Lower leg skin (tissue), 4 donors: ENCODE measurements around the gene VEGFB. TPM values are rescaled to one million over a fixed set of nuclear protein-coding genes. Genes with fewer than 3 reads are reported as not detected.

Experiments used
- DNase-seq, 2 donors: peaks; one replicate each; pipeline ENCODE4 v3.0.0-alpha.2; 2019; ENCODE audit warnings: low spot score in 2 of 2
- H3K4me3 ChIP-seq: fragments of 200-600 bp; sonication (generic); 2 replicates; pipeline ENCODE4 v1.5.1; 2017; ENCODE audit warnings: mild to moderate bottlenecking, low read depth; ENCODE audit not compliant: poor library complexity, severe bottlenecking
- POLR2A ChIP-seq, 2 donors: fragments of 450-650 bp; IDR thresholded peaks; one replicate each; pipeline ENCODE4 v1.6.1; 2016 to 2017; ENCODE audit warnings: antibody characterized with exemption in 2 of 2, mild to moderate bottlenecking in 1 of 2, moderate library complexity in 1 of 2
- WGBS, 2 donors: methylation state at CpG; one replicate each; pipeline ENCODE4 v1.1.5; 2018; 5-methylcytosine and 5-hydroxymethylcytosine counted together
- intact Hi-C: fragments of 100-400 bp; cut with DNase I; formaldehyde crosslinking; loops from one replicate; pipeline ENCODE4 v1.15.0; 2023; ENCODE audit warnings: low total_unique reads
- total RNA-seq, 4 donors: library from RNA; depleted of rRNA; stranded (reverse); fragments of >200 nt; gene quantifications; one replicate each; pipeline ENCODE4 v1.1.0, GENCODE V29; 2016
- TF ChIP-seq, protein P1 (sequence below), 3 donors: fragments of 450-650 bp; IDR thresholded peaks; one replicate each; pipeline ENCODE4 v1.5.1; 2016; ENCODE audit warnings: antibody characterized with exemption in 3 of 3, mild to moderate bottlenecking in 3 of 3, moderate library complexity in 2 of 3

VEGFB gene, protein sequence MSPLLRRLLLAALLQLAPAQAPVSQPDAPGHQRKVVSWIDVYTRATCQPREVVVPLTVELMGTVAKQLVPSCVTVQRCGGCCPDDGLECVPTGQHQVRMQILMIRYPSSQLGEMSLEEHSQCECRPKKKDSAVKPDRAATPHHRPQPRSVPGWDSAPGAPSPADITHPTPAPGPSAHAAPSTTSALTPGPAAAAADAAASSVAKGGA
- total RNA-seq: 10 to 100 TPM; 45.9 to 71.2 (median 65.6) TPM

DNA sequence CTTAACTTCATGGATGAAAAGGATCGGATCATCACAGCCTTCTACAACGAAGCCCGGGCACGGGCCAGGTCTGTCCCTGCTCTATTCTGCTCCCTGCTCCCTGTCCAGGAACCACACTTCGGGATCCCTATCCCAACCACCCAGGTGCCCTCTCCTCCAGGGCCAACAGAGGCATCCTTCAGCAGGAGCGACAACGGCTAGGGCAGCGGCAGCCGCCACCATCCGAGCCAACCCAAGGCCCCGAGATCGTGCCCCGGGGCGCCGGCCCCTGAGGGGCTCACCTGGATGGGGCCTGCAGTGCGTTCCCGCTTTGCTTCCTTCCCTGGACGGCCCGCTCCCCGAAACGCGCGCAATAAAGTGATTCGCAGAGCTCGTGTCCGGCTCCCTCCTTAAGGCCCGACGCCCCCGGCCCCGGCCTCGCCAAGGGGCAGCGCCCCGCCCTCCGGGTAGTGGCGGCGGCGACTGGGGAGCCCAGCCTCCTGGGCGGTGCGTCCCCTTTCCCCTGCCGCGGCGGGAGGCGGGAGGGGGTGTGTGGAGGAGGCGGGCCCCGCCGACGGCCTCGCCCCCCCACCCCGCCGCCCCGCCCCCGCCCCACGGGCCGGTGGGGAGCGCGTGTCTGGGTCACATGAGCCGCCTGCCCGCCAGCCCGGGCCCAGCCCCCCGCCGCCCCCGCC, at the start of gene VEGFB:
TSS of gene VEGFB (plus strand) at position 672 of the 674 bp plus-strand sequence. CDS start 250 bp downstream, outside the sequence.
- 3 to 5% methylated on average over 11 to 42 of the region's 62 CpGs for WGBS, 2 donors
- H3K4me3 ChIP-seq: peak within 1 kb of the TSS; percentile 44
- TF ChIP-seq, protein P1, sequence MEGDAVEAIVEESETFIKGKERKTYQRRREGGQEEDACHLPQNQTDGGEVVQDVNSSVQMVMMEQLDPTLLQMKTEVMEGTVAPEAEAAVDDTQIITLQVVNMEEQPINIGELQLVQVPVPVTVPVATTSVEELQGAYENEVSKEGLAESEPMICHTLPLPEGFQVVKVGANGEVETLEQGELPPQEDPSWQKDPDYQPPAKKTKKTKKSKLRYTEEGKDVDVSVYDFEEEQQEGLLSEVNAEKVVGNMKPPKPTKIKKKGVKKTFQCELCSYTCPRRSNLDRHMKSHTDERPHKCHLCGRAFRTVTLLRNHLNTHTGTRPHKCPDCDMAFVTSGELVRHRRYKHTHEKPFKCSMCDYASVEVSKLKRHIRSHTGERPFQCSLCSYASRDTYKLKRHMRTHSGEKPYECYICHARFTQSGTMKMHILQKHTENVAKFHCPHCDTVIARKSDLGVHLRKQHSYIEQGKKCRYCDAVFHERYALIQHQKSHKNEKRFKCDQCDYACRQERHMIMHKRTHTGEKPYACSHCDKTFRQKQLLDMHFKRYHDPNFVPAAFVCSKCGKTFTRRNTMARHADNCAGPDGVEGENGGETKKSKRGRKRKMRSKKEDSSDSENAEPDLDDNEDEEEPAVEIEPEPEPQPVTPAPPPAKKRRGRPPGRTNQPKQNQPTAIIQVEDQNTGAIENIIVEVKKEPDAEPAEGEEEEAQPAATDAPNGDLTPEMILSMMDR (IDR thresholded peaks at IDR 0.05): no peak
- TF ChIP-seq POLR2A (IDR thresholded peaks at IDR 0.05): no peak
- peak in 1 of 2 donors; percentile 94 for DNase-seq
- intact Hi-C loops: no loop called here

DNA sequence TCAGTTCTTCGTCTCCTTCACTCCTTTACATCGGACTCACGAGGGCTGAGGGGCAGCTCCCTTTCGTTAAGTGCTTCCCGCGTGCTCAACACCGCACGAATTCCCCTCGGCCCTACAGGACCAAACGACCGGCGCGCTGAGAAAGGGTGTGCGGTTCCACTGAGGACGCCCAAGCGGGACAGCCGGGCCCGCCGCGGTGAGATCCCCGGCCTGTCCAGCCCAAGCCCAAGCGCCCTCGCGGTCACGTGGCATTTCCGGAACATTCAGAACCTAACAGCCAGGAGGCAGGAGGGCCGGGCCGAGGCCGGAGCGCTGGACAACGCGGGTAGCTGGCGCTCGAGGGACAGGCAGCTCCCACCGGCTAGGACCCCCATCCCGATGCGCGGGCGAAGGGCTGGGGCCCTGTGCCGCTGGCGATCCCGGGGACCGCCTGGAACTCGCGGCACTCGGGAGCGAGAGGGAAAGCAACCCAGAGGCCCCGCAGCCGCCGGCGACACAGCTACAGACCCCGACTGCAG, 49.1 kb upstream of the VEGFB start:
- peak in 1 of 2 donors; percentile 85 for TF ChIP-seq POLR2A (IDR thresholded peaks at IDR 0.05)
- TF ChIP-seq, protein P1 (IDR thresholded peaks at IDR 0.05): peak in 1 of 3 donors; percentile 38
- intact Hi-C loops: no loop called here
- peak overlapping the region; percentile 45 for H3K4me3 ChIP-seq
- peak; percentile 82 to 97 for DNase-seq
- WGBS, 2 donors: 0 to 1% methylated on average over 25 to 41 of the region's 52 CpGs

DNA sequence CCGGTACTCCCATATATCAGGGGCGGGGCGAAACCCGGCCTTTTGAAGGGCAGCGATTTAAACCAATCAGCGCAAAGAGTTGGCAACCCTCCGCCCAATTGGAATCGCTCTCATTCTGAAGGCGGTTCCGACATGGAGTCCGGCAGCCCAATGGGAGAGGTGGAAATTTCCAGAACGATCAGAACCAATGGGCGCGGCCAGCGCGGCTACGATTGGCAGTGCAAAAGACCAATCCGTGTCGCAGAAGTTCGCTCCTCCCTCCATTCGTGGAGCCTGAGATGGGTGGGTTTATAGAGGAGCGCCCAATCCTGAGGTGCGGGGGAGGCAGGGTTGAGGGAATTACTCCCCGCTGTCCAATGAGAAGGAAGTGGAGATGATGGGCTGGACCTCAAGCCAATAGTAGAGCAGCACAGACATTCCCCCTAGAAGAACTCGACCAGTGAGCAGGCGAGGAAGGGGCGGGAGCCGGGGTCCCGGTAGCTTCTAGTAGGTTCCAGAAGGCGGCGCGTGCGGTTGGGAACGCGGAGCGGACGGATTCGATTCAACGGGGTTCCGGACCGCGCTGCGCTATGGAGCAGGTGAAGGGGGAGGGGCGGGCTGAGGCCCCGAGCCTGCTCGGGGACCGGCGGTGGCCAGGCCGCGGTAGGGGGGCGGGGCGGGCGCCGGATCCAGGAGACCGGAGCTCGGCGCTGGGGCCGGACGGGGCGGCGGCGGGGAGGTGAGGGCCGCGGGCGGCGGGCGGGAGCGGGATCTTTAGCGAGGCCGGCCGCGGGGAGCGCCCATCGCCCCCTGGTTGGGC, 48.5 kb upstream of the VEGFB start, which contains the start of gene STIP1:
TSS of gene STIP1 (plus strand) at position 479 of the 799 bp plus-strand sequence. CDS start at position 570, 91 bp downstream.
- TF ChIP-seq, protein P1 (IDR thresholded peaks at IDR 0.05): no peak
- peak in 1 of 2 donors; percentile 46 for TF ChIP-seq POLR2A (IDR thresholded peaks at IDR 0.05)
- 0 to 2% methylated on average over 29 to 42 of the region's 74 CpGs for WGBS, 2 donors
- peak; percentile 100 for DNase-seq
- intact Hi-C loops: no loop called here
- H3K4me3 ChIP-seq: peak within 1 kb of the TSS; percentile 45

DNA sequence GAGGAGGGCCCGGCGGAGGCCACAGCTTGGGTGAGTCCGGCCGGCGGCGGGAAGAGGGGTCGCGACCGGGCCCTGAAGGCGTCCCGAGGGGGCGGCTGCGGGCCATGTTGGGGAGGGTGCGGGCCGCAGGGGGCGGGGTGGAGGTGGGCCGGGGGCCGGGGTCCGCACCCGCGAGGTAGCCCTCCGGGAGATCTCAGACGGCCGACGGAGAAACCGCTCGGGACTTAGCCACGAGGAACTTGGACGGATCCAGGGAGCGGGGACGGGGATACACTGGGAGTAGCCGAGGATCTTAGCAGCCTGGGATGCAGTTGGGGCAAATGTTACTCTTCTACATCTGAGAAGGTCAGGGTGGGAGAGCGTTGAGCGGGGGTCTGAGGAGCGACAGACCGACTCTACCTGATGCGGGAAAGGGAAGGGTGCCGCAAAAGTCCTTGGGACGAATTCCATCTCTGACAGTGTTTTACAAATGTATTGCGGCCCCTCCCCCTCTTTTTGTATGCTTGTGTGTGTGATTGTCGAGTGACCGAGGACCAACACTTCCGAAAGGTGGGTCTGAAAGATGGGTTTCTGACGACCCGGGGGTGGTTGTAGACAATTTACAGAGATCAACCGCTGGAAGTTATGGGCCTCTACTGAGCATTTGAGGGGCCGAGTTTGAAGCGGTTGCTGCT, 47.8 kb upstream of the VEGFB start:
- H3K4me3 ChIP-seq: no peak overlapping the region
- 1 to 2% methylated on average over 34 to 45 of the region's 48 CpGs for WGBS, 2 donors
- intact Hi-C loops: no loop called here
- TF ChIP-seq, protein P1 (IDR thresholded peaks at IDR 0.05): no peak
- no peak for TF ChIP-seq POLR2A (IDR thresholded peaks at IDR 0.05)
- DNase-seq: no peak

DNA sequence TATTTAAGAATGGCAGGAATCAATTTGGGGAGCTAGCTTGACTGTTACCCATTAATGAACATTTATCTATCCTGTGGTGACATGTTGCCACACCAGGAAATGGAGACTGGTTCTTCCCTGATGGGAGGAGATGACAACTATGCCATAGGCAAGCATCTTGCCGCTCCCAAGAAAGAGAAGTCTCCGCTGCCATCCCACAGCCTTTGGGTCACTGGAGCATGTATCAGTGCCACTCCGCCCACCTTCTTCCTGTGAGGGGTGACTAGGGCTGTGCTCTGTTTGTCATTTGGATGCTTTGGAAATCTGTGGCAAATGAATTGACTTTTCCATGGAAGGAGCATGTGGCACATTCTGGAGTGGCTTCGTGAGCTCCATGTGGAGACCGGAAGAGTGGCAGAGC, 42.0 kb upstream of the VEGFB start:
- intact Hi-C loops: no loop called here
- H3K4me3 ChIP-seq: no peak overlapping the region
- no peak for DNase-seq
- WGBS, 2 donors: 83 to 86% methylated on average over 5 of the region's 5 CpGs
- TF ChIP-seq, protein P1 (IDR thresholded peaks at IDR 0.05): no peak
- TF ChIP-seq POLR2A (IDR thresholded peaks at IDR 0.05): no peak
